ENCODE measurements around the gene ARID2. TPM values are rescaled to one million over a fixed set of nuclear protein-coding genes. Genes with fewer than 3 reads are reported as not detected.

ARID2 gene
- total RNA-seq, 1 experiment from 2014 or later, result 72.2 TPM

GRCh38 chr12:45681465-45681864, 48.0 kb upstream of the ARID2 start:
- BruUV-seq (replicated peaks), result no TSS peak
- intact Hi-C loops (cut with micrococcal nuclease; ENCODE audit: unreplicated experiment), result no loop called here
- DNase-seq (ENCODE audit: low spot score), result no peak
- ChIA-PET CTCF (no interaction called here), POLR2A (ENCODE audit: low non-redundant PET) (no interaction called here)
- Histone ChIP-seq H3K36me3 (ENCODE audit: insufficient read depth, low read length, poor library complexity, severe bottlenecking) (no peaks in the 10 kb centered on the region), H3K4me1 (ENCODE audit: insufficient read depth, low read length, poor library complexity, severe bottlenecking) (no peaks in the 10 kb centered on the region), H3K4me3 (ENCODE audit: low read depth, low read length, poor library complexity, severe bottlenecking) (no peak overlapping the region), H3K27me3 (replicated peaks; ENCODE audit: insufficient read depth, low read depth, low read length, poor library complexity) (no peaks in the 10 kb centered on the region), H3K9me3 (ENCODE audit: low read depth, low read length, poor library complexity, severe bottlenecking) (no peaks in the 10 kb centered on the region), H3K27ac (ENCODE audit: low read depth, low read length, poor library complexity, severe bottlenecking) (no peak overlapping the region)
- TF ChIP-seq CTCF (conservative IDR thresholded peaks at IDR 0.05; ENCODE audit: low read depth, low read length) (no peak), EZH2 (IDR thresholded peaks at IDR 0.05; ENCODE audit: borderline replicate concordance, low read depth, low read length, poor library complexity, severe bottlenecking) (no peak)

GRCh38 chr12:45685680-45686079, 43.8 kb upstream of the ARID2 start:
- no peak overlapping the region for H3K27ac ChIP-seq (ENCODE audit: low read depth, low read length, poor library complexity, severe bottlenecking)
- POLR2A ChIA-PET (ENCODE audit: low non-redundant PET), result interaction anchor here (0.5 to 0.6 kb wide), 2 partner anchors 13 to 789 kb away, joined by 4 to 10 read pairs; no protein-coding TSS in a partner anchor
- H3K4me3 ChIP-seq (ENCODE audit: low read depth, low read length, poor library complexity, severe bottlenecking), result no peak overlapping the region
- H3K4me1 ChIP-seq (ENCODE audit: insufficient read depth, low read length, poor library complexity, severe bottlenecking), result peaks cover 6% of the 10 kb centered on the region
- no peaks in the 10 kb centered on the region for H3K27me3 ChIP-seq (replicated peaks; ENCODE audit: insufficient read depth, low read depth, low read length, poor library complexity)
- CTCF ChIA-PET, result no interaction called here
- no TSS peak for BruUV-seq (replicated peaks)
- intact Hi-C loops (cut with micrococcal nuclease; ENCODE audit: unreplicated experiment), result no loop called here
- H3K9me3 ChIP-seq (ENCODE audit: low read depth, low read length, poor library complexity, severe bottlenecking), result no peaks in the 10 kb centered on the region
- no peak for TF ChIP-seq EZH2 (IDR thresholded peaks at IDR 0.05; ENCODE audit: borderline replicate concordance, low read depth, low read length, poor library complexity, severe bottlenecking)
- no peak for TF ChIP-seq CTCF (conservative IDR thresholded peaks at IDR 0.05; ENCODE audit: low read depth, low read length)
- no peaks in the 10 kb centered on the region for H3K36me3 ChIP-seq (ENCODE audit: insufficient read depth, low read length, poor library complexity, severe bottlenecking)
- DNase-seq (ENCODE audit: low spot score), result no peak

- Histone ChIP-seq H3K4me1 (ENCODE audit: insufficient read depth, low read length, poor library complexity, severe bottlenecking) (peaks cover 6% of the 10 kb centered on the region), H3K36me3 (ENCODE audit: insufficient read depth, low read length, poor library complexity, severe bottlenecking) (no peaks in the 10 kb centered on the region), H3K27me3 (replicated peaks; ENCODE audit: insufficient read depth, low read depth, low read length, poor library complexity) (no peaks in the 10 kb centered on the region), H3K9me3 (ENCODE audit: low read depth, low read length, poor library complexity, severe bottlenecking) (no peaks in the 10 kb centered on the region), H3K4me3 (ENCODE audit: low read depth, low read length, poor library complexity, severe bottlenecking) (no peak overlapping the region), H3K27ac (ENCODE audit: low read depth, low read length, poor library complexity, severe bottlenecking) (no peak overlapping the region)
- no TSS peak for BruUV-seq (replicated peaks)
- intact Hi-C loops (cut with micrococcal nuclease; ENCODE audit: unreplicated experiment), result no loop called here
- CTCF ChIA-PET, result no interaction called here
- no peak for TF ChIP-seq CTCF (conservative IDR thresholded peaks at IDR 0.05; ENCODE audit: low read depth, low read length)
- no peak for TF ChIP-seq EZH2 (IDR thresholded peaks at IDR 0.05; ENCODE audit: borderline replicate concordance, low read depth, low read length, poor library complexity, severe bottlenecking)
- POLR2A ChIA-PET (ENCODE audit: low non-redundant PET), result no interaction called here
- no peak for DNase-seq (ENCODE audit: low spot score)
Observed at GRCh38 chr12:45687081-45688015, 42.2 kb upstream of the ARID2 start.
